Measurements from ENCODE around the gene AGL. TPM values are rescaled to one million over a fixed set of nuclear protein-coding genes. Genes with fewer than 3 reads are reported as not detected.

Gene AGL
- total and polyA plus RNA-seq, 2 experiments from 2014 or later = 13.4 to 22.9 TPM

DNA sequence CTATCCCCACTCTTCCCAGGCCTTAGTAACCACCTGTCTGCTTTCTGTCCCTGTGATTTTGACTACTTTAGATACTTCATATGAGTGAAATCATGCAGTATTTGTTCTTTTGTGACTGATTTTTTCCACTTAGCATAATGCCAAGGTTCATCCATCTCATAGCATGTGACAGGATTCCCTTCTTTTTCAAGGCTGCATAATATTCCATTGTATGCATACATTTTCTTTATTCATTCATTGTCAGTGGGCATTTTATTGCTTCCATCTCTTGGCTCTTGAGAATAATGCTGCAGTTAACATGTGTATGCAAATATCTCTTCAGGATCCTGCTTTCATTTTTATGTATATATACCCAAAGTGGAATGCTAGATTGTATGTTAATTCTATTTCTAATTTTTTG lies 56.4 kb downstream of the AGL start:
- Histone ChIP-seq H2AFZ (no peak overlapping the region), H3F3A (replicated peaks; ENCODE audit: low read depth) (no peaks in the 10 kb centered on the region), H3K27ac (ENCODE audit: low read depth) (no peak overlapping the region), H3K36me3 (ENCODE audit: insufficient read depth) (no peaks in the 10 kb centered on the region), H3K9me2 (ENCODE audit: insufficient read depth) (no peaks in the 10 kb centered on the region), H4K20me1 (replicated peaks; ENCODE audit: insufficient read depth) (no peaks in the 10 kb centered on the region), H3K4me3 (no peak overlapping the region), H3K4me2 (no peak overlapping the region), H3K79me2 (replicated peaks; ENCODE audit: insufficient read depth) (no peaks in the 10 kb centered on the region), H3K4me1 (ENCODE audit: insufficient read depth) (no peaks in the 10 kb centered on the region), H3K27me3 (ENCODE audit: insufficient read depth) (no peaks in the 10 kb centered on the region)
- Mint-ChIP-seq H3K27me3 (ENCODE audit: insufficient read depth, low read depth, poor library complexity) (no peaks in the 10 kb centered on the region), H3K4me1 (no peaks in the 10 kb centered on the region), H3K9me3 (no peaks in the 10 kb centered on the region; the same call in 2 of the 3 replicates), H3K36me3 (ENCODE audit: low read depth) (peaks cover 35% of the 10 kb centered on the region), H3K4me3 (no peak overlapping the region), H3K27ac (no peak overlapping the region)
- ATAC-seq (no peak), DNase-seq (ENCODE audit: low spot score) (no peak)
- TF ChIP-seq ZNF331 (CRISPR knock-in tag; IDR thresholded peaks at IDR 0.05; ENCODE audit: low read depth) = no peak
- TF ChIP-seq, protein P1, sequence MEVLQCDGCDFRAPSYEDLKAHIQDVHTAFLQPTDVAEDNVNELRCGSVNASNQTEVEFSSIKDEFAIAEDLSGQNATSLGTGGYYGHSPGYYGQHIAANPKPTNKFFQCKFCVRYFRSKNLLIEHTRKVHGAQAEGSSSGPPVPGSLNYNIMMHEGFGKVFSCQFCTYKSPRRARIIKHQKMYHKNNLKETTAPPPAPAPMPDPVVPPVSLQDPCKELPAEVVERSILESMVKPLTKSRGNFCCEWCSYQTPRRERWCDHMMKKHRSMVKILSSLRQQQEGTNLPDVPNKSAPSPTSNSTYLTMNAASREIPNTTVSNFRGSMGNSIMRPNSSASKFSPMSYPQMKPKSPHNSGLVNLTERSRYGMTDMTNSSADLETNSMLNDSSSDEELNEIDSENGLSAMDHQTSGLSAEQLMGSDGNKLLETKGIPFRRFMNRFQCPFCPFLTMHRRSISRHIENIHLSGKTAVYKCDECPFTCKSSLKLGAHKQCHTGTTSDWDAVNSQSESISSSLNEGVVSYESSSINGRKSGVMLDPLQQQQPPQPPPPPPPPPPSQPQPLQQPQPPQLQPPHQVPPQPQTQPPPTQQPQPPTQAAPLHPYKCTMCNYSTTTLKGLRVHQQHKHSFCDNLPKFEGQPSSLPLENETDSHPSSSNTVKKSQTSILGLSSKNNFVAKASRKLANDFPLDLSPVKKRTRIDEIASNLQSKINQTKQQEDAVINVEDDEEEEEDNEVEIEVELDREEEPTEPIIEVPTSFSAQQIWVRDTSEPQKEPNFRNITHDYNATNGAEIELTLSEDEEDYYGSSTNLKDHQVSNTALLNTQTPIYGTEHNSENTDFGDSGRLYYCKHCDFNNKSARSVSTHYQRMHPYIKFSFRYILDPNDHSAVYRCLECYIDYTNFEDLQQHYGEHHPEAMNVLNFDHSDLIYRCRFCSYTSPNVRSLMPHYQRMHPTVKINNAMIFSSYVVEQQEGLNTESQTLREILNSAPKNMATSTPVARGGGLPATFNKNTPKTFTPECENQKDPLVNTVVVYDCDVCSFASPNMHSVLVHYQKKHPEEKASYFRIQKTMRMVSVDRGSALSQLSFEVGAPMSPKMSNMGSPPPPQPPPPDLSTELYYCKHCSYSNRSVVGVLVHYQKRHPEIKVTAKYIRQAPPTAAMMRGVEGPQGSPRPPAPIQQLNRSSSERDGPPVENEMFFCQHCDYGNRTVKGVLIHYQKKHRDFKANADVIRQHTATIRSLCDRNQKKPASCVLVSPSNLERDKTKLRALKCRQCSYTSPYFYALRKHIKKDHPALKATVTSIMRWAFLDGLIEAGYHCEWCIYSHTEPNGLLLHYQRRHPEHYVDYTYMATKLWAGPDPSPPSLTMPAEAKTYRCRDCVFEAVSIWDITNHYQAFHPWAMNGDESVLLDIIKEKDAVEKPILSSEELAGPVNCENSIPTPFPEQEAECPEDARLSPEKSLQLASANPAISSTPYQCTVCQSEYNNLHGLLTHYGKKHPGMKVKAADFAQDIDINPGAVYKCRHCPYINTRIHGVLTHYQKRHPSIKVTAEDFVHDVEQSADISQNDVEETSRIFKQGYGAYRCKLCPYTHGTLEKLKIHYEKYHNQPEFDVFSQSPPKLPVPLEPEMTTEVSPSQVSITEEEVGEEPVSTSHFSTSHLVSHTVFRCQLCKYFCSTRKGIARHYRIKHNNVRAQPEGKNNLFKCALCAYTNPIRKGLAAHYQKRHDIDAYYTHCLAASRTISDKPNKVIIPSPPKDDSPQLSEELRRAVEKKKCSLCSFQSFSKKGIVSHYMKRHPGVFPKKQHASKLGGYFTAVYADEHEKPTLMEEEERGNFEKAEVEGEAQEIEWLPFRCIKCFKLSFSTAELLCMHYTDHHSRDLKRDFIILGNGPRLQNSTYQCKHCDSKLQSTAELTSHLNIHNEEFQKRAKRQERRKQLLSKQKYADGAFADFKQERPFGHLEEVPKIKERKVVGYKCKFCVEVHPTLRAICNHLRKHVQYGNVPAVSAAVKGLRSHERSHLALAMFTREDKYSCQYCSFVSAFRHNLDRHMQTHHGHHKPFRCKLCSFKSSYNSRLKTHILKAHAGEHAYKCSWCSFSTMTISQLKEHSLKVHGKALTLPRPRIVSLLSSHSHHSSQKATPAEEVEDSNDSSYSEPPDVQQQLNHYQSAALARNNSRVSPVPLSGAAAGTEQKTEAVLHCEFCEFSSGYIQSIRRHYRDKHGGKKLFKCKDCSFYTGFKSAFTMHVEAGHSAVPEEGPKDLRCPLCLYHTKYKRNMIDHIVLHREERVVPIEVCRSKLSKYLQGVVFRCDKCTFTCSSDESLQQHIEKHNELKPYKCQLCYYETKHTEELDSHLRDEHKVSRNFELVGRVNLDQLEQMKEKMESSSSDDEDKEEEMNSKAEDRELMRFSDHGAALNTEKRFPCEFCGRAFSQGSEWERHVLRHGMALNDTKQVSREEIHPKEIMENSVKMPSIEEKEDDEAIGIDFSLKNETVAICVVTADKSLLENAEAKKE (CRISPR knock-in tag; IDR thresholded peaks at IDR 0.05) = no peak
- no peak for TF ChIP-seq EZH2phosphoT487 (IDR thresholded peaks at IDR 0.05; ENCODE audit: unreplicated experiment)
- no peak for TF ChIP-seq JUNB (IDR thresholded peaks at IDR 0.05; ENCODE audit: unreplicated experiment)
- no peak for TF ChIP-seq POLR2AphosphoS5 (IDR thresholded peaks at IDR 0.05; ENCODE audit: low read depth)
- TF ChIP-seq NANOG (IDR thresholded peaks at IDR 0.05; ENCODE audit: borderline replicate concordance) = no peak
- TF ChIP-seq, protein P2, sequence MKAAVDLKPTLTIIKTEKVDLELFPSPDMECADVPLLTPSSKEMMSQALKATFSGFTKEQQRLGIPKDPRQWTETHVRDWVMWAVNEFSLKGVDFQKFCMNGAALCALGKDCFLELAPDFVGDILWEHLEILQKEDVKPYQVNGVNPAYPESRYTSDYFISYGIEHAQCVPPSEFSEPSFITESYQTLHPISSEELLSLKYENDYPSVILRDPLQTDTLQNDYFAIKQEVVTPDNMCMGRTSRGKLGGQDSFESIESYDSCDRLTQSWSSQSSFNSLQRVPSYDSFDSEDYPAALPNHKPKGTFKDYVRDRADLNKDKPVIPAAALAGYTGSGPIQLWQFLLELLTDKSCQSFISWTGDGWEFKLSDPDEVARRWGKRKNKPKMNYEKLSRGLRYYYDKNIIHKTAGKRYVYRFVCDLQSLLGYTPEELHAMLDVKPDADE (IDR thresholded peaks at IDR 0.05) = no peak
- TF ChIP-seq ZNF114 (CRISPR knock-in tag; IDR thresholded peaks at IDR 0.05) = no peak

Data from GM23338 (cell line).